HEK293T (cell line): Measurements from ENCODE around the gene NR2C1.

ENCODE experiments used
- ARNT ChIP-seq: fragments of 450-650 bp; IDR thresholded peaks from 2 replicates; pipeline ENCODE4 v1.6.1; 2017; ENCODE audit warnings: mild to moderate bottlenecking
- BHLHE40 ChIP-seq: fragments of 450-650 bp; IDR thresholded peaks from 2 replicates; pipeline ENCODE4 v1.6.1; 2016; ENCODE audit warnings: mild to moderate bottlenecking, moderate library complexity, borderline replicate concordance
- ELF4 ChIP-seq: fragments of 450-650 bp; IDR thresholded peaks from 2 replicates; pipeline ENCODE4 v1.6.1; 2017; ENCODE audit warnings: antibody characterized with exemption
- FOXK2 ChIP-seq: fragments of 450-650 bp; IDR thresholded peaks from 2 replicates; pipeline ENCODE4 v1.6.1; 2016; ENCODE audit warnings: mild to moderate bottlenecking
- FOXM1 ChIP-seq: fragments of 450-650 bp; IDR thresholded peaks from 2 replicates; pipeline ENCODE4 v1.6.1; 2017; ENCODE audit warnings: mild to moderate bottlenecking, borderline replicate concordance
- L3MBTL2 ChIP-seq: fragments of 450-650 bp; conservative IDR thresholded peaks from 2 replicates; pipeline ENCODE4 v1.6.1; 2016; ENCODE audit warnings: mild to moderate bottlenecking
- NFRKB ChIP-seq: fragments of 450-650 bp; IDR thresholded peaks from 2 replicates; pipeline ENCODE4 v1.6.1; 2016; ENCODE audit warnings: mild to moderate bottlenecking, moderate library complexity
- SP1 ChIP-seq: fragments of 450-650 bp; IDR thresholded peaks from 2 replicates; pipeline ENCODE4 v1.6.1; 2017
- SUZ12 ChIP-seq: fragments of 450-650 bp; IDR thresholded peaks from 2 replicates; pipeline ENCODE4 v1.6.1; 2016; ENCODE audit warnings: mild to moderate bottlenecking

- TF ChIP-seq ELF4 (no peak), SUZ12 (no peak), SP1 (no peak), ARNT (no peak), BHLHE40 (no peak), FOXK2 (no peak), NFRKB (no peak), FOXM1 (no peak), L3MBTL2 (no peak)
These were observed 44.8 kb upstream of the NR2C1 start for GRCh38 chr12:95118138-95118787.
